A204.1 (cell line): Measurements from ENCODE around the gene CNOT6.
"Not testable (repeated sequence)": the region's sequence is repeated elsewhere in the genome, so short reads cannot be mapped to it uniquely, and the experiment has no call there.

Source experiments
- FAIRE-seq: peaks from 2 replicates; lab custom pipeline; 2012; peaks lifted over from hg19 to GRCh38; lab: Jason Lieb, UNC

The CNOT6 gene

DNA sequence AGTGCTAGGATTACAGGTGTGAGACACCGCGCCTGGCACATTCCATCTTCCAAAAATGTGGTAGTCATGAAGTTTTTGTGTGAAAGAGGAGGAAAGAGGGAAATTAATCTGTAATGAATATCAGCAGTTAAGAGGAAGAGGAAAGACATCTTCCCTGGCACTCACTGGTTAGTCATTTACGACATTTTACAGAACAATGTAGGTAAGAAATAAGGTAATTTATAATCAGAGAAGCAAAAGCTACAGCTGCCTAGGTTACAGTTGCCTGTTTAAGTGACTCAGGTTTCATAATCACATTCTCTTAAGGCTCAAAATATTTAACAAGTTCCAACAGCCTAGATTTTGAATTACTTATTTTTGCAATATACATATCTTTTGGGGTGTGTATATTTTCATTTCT, 26.9 kb downstream of the CNOT6 start:
- FAIRE-seq = no peak

DNA sequence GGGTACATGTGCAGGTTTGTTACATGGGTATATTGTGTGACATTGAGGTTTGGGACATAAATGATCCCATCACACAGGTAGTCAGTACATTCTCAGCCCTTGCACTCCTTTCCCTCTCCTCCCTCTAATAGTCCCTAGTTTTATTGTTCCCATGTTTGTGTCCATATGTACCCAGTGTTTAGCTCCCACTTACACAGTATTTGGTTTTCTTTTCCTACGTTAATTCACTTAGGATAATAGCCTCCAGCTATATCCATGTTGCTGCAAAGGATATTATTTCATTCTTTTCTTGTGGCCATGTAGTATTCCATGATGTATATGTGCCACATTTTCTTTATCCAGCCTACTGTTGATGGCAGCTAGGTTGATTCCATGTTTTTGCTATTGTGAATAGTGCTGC, 27.4 kb downstream of the CNOT6 start:
- no peak for FAIRE-seq

- FAIRE-seq = no peak
These were observed 28.2 kb downstream of the CNOT6 start for GRCh38 chr5:180522330-180522729.

DNA sequence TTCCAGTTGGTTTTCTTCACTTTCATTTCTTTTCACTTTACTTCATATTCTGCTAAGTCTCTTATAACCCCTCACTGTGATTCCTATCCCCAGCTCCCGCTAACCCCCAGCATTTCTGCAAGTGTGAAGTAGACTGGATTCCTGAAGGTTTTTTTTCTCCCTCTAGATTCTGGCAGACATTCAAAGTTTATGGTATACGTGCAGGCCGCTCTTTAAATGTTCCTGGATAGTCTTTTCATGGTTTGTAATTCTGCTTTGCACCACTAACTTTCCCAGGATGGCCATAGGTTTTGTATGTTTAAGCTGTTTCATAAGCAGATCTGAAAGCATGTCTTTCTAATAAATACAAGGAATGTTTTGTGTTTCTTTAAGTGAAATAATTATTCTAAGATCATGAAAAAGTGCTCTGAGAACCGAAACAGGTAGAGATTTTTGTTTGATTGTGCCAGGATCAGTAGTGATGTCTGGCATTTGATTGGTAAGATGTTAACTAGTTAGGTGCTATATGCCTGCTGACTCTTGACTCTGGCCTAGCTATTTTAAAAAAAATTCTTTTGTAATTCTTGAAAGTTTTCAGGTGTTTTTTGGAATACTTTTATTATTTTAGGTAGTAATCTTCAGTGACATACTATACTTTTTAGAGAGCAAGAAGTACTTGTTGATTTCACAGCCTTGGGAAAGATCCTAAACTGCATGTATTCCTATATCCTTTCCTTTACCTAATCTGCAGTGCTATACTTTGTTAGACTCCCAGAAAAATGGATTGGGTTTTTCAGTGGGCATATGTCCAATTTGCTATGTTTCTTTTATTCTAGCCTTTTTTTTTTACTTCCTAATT, 29.7 kb downstream of the CNOT6 start:
- FAIRE-seq = no peak

GRCh38 chr5:180525399-180525798, 31.2 kb downstream of the CNOT6 start:
- FAIRE-seq = no peak

- no peak for FAIRE-seq
These were observed 32.1 kb downstream of the CNOT6 start for GRCh38 chr5:180526269-180526668.

GRCh38 chr5:180527659-180528058, 33.5 kb downstream of the CNOT6 start:
- FAIRE-seq = no peak

DNA sequence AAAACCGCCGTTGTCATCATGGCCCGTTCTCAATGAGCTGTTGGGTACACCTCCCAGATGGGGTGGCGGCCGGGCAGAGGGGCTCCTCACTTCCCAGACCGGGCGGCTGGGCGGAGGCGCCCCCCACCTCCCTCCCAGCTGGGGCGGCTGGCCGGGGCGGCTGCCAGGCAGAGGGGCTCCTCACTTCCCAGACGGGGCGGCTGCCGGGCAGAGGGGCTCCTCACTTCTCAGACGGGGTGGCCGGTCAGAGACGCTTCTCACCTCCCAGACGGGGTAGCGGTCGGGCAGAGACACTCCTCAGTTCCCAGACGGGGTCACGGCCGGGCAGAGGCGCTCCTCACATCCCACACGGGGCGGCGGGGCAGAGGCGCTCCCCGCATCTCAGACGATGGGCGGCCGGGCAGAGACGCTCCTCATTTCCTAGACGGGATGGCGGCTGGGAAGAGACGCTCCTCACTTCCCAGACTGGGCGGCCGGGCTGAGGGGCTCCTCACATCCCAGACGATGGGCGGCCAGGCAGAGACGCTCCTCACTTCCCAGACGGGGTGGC, 36.9 kb downstream of the CNOT6 start:
- not testable (repeated sequence) for FAIRE-seq

- no peak for FAIRE-seq
These were observed 38.1 kb downstream of the CNOT6 start for GRCh38 chr5:180532268-180532667.

GRCh38 chr5:180533845-180534244, 39.7 kb downstream of the CNOT6 start:
- FAIRE-seq = no peak

DNA sequence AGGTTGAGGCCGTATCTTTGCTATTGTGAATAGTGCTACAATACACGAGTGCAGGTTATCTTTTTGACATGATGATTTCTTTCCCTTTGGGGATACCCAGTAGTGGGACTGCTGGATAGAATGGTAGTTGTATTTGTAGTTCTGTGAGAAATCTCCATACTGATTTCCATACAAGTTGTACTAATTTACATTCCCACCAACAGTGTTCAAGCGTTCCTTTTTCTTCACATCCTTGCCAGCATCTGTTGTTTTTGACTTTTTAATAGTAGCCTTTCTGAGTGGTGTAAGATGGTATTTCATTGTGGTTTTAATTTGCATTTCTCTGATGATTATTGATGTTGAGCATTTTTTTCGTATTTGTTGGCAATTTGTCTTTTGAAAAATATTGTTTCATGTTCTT, 41.4 kb downstream of the CNOT6 start:
- no peak for FAIRE-seq

- FAIRE-seq = no peak
These were observed 46.0 kb downstream of the CNOT6 start for GRCh38 chr5:180540050-180540694.

GRCh38 chr5:180541710-180542109, 47.5 kb downstream of the CNOT6 start:
- FAIRE-seq = no peak

- FAIRE-seq = no peak
These were observed 51.1 kb downstream of the CNOT6 start for GRCh38 chr5:180545248-180545647.

- no peak for FAIRE-seq
These were observed 54.4 kb downstream of the CNOT6 start for GRCh38 chr5:180548563-180548962.

DNA sequence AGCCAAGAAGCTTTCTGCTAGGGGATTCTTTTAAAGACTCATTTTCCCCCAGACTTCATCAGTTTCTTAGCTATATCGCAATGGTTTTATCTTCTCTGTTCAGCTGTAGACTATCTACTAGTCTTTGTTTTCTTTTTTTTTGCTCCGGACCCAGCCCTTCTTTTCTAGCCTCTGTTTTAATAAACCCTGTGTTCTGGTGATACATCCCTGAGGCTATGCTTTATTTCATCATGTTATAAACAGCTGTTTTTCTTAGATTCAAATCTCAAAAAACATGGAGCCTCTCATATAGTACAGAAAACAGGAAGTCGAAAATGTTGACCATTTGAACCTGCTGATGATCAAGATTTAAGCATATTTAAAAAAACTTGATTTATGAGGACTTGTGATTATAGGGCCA, 59.4 kb downstream of the CNOT6 start:
- FAIRE-seq = no peak

DNA sequence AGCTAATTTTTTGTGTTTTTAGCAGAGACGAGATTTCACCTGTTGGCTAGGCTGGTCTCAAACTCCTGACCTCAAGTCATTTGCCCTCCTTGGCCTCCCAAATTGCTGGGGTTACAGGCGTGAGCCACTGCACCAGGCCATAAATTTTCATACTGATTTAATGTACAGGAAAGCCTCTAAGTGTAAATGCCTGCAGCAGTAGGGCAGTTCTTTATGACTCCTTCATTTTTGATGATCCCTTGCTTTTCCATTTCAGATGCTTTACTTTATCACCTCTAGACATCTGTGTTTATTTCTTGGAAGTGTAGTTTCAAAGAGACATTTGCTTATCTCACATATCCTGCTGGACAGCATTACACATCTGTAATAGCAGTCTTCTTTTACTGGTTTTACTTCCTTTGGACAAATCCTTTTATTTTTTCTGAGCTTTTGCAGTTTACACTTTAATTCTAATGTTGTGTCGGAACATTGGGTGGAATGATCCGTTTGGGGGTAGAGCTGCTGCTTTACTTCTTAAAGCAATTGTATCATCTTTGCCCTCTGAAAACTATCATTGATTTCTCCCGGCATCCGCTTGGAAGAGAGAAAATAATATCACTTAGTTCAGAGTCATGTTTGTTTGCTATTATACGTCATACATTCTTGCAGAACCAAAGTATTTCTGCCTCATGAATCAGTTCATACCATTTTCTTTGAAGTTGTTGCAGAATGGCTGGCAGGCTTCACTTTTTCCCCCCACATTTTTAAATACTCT, 61.2 kb downstream of the CNOT6 start:
- FAIRE-seq = no peak

DNA sequence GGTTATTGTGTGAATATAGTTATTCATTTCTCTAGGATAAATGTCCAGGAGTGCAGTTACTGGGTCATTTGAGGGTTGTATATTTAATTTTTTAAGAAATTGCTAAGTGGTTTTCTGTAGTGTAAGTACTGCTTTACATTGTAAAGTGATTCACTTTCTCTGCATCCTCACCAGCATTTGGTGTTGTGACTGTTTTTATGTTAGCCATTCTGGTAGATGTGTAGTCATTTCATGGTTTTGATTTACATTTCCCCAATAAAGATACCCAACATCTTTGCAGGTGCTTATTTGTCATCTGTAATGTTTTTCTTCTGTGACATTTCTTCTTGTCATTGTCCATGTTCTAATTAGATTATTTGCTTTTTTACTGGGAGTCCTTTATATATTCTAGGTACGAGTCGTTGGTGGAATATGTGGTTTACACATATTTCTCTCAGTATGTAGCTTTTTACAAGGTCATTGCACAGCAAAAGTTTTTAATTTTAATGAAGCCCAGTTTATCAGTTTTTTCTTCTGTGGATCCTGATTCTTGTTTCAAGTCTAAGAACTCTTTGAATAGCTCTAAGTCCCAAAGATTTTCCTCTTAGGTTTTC, 63.1 kb downstream of the CNOT6 start:
- FAIRE-seq = no peak

DNA sequence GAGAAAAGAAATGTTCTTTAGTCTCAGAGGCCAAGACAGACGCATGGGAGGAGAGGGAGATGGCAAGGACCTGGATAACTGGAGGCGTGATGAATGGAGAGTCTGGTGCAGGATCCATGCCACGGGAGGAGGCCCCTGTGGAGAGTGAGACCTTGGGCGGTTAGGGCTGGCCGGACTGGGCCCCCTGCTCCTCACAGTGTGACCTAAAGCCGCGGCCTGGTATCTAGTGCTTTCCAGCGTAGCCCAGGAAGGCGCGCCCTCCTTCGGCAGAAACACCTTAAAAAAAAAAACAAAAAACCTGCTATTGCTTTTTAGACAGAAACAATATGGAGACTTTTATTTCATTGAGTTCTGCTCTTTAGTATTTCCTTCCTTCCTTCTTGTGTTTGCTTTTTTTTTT, 64.1 kb downstream of the CNOT6 start:
- no peak for FAIRE-seq

- FAIRE-seq = no peak
These were observed 69.8 kb downstream of the CNOT6 start for GRCh38 chr5:180563994-180564393.

GRCh38 chr5:180568914-180569313, 74.7 kb downstream of the CNOT6 start:
- no peak for FAIRE-seq

GRCh38 chr5:180575571-180575970, 81.4 kb downstream of the CNOT6 start:
- no peak for FAIRE-seq

- FAIRE-seq = no peak
These were observed 86.5 kb downstream of the CNOT6 start for GRCh38 chr5:180580681-180581080.
